Heart right ventricle (tissue), 16 donors: ENCODE measurements around the gene OR2AT4. TPM values are rescaled to one million over a fixed set of nuclear protein-coding genes. Genes with fewer than 3 reads are reported as not detected.
"Not testable (repeated sequence)": the region's sequence is repeated elsewhere in the genome, so short reads cannot be mapped to it uniquely, and the experiment has no call there.

Experiments used
- ATAC-seq, 8 donors: fragments of 200-7000 bp; cut with Tn5 transposase; one replicate each; pipeline ENCODE4 v1.9.1; 2020; ENCODE audit warnings: mild to moderate bottlenecking in 8 of 8, moderate library complexity in 8 of 8, moderate number of reproducible peaks in 1 of 8
- DNase-seq, 2 donors: peaks; one replicate each; pipeline ENCODE4 v3.0.0-alpha.2; 2020
- H3K27ac ChIP-seq, 10 donors: fragments of 200-600 bp; sonication (generic) in 2 of 10; one replicate each; pipeline versions ENCODE4 v1.5.0 to v1.8.0; 2020 to 2022; ENCODE audit warnings: mild to moderate bottlenecking in 3 of 10
- H3K27me3 ChIP-seq, 7 donors: fragments of 200-600 bp; one replicate each; pipeline ENCODE4 v1.8.0; 2021 to 2022; ENCODE audit warnings: mild to moderate bottlenecking in 2 of 7
- H3K36me3 ChIP-seq, 9 donors: fragments of 200-600 bp; sonication (generic) in 1 of 9; one replicate each; pipeline versions ENCODE4 v1.5.0 to v1.8.0; 2020 to 2022; ENCODE audit warnings: mild to moderate bottlenecking in 2 of 9
- H3K4me1 ChIP-seq, 9 donors: fragments of 200-600 bp; sonication (generic) in 1 of 9; one replicate each; pipeline versions ENCODE4 v1.5.0 to v1.8.0; 2020 to 2022; ENCODE audit warnings: mild to moderate bottlenecking in 4 of 9
- H3K4me3 ChIP-seq, 10 donors: fragments of 200-600 bp; sonication (generic) in 2 of 10; one replicate each; pipeline versions ENCODE4 v1.5.0 to v1.8.0; 2020 to 2022; ENCODE audit warnings: mild to moderate bottlenecking in 7 of 10, moderate library complexity in 2 of 10
- H3K9me3 ChIP-seq, 11 donors: fragments of 200-600 bp in 10 of 11; sonication (generic) in 2 of 11; one replicate each; pipeline versions ENCODE4 v1.5.0 to v1.8.0; 2013 to 2022; ENCODE audit warnings: mild to moderate bottlenecking in 2 of 11, control low read depth in 1 of 11, moderate library complexity in 1 of 11
- WGBS, 2 donors: extraction: QIAGEN DNeasy Blood & Tissue Kit; methylation state at CpG; one replicate each; pipeline ENCODE4 v1.1.7; 2013; ENCODE audit warnings: inconsistent platforms in 1 of 2; 5-methylcytosine and 5-hydroxymethylcytosine counted together
- intact Hi-C, 10 donors: fragments of 100-400 bp; cut with DNase I; formaldehyde crosslinking; loops; one replicate each; pipeline versions ENCODE4 v1.11.1 to v1.14.2; 2022
- polyA plus RNA-seq, 2 donors: library from polyadenylated mRNA; stranded (reverse); fragments of 200-250 nt; gene quantifications; one replicate each; pipeline ENCODE4 v1.2.3, GENCODE V29; 2013
- total RNA-seq, 10 donors: library from RNA; stranded (reverse); fragmentation: NEBNext Ultra II Directional in 3 of 10; extraction: Animal tissue kit (Norgen Biotek cat#: 25700) in 3 of 10; gene quantifications; one replicate each; pipeline versions ENCODE4 v1.2.1 to v1.2.4, GENCODE V29; 2021 to 2023
- TF ChIP-seq, protein P1 (sequence below), 9 donors: fragments of 200-600 bp; sonication (generic) in 2 of 9; IDR thresholded peaks; one replicate each; pipeline versions ENCODE4 v1.5.0 to v1.8.0; 2021 to 2022; ENCODE audit warnings: antibody characterized with exemption in 9 of 9, mild to moderate bottlenecking in 5 of 9, moderate library complexity in 1 of 9
- donor health status: Arrhythmogenic right ventricular cardiomyopathy.
- donor health status: ischemic (EF 13 %, LVEDD 7.1; RV severe dilation, severe dysfunction).
- donor health status: healthy with polysubstance abuse.
- donor health status: DM: no; HTN: yes; CAD: no.
- donor health status: DM: no; HTN: no; CAD: no.
- donor health status: ischemic (EF 25% LVEDD 6.9; RV normal size, moderate dysfunction).
- donor health status: ischemic (EF 25% LVEDD 5.7; RV mildly dilated, moderate dysfunction).
- donor health status: healthy.
- donor health status: DM: yes; HTN: yes; CAD: no.
- donor health status: Ischemic cardiomyopathy.
- donor health status: ischemic (EF 35%, LVEDD 5.7; RV mildly dilated, moderate dysfunction).
- donor health status: nonischemic (EF 11% LVEDD 7.7; RV severe dilation, severe dysfunction).
- donor health status: DM: yes; HTN: yes; CAD: no.
- donor health status: PGD.
- donor health status: ischemic (EF 29% LVEDD 5.4; RV normal size, mild dysfunction).
- donor health status: nonischemic (EF 23%, LVEDD 6.1; RV moderate dilation, normal function).

The OR2AT4 gene
- total and polyA plus RNA-seq, 12 donors, result not detected

DNA sequence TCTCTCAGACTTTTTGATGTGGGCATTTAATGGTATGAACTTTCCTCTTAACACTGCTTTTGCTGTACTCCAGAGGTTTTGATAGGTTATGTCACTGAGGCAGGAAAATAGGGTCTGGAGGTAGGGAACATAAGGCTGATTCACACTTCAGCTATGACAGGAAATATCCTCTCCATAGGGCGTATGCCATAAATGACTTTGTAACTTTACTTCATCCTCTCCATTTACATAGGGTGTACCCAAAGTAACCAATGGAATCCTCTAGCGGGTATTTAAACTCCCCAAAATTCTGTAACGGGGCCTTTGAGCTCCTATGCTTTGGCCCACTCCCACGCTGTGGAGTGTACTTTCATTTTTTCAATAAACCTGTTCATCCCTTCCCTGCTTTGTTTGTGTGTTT is 49.5 kb downstream of the OR2AT4 start:
- WGBS, 2 donors, result 92 to 93% methylated on average over 4 of the region's 4 CpGs
- Histone ChIP-seq H3K27ac (no peak overlapping the region), H3K27me3 (no peaks in the 10 kb centered on the region), H3K36me3 (no peaks in the 10 kb centered on the region), H3K9me3 (peaks cover 0 to 11% (median 2%) of the 10 kb centered on the region in 11 donors), H3K4me3 (no peak overlapping the region), H3K4me1 (no peaks in the 10 kb centered on the region)
- intact Hi-C loops, result no loop called here
- no peak for DNase-seq
- no peak for ATAC-seq
- TF ChIP-seq, protein P1, sequence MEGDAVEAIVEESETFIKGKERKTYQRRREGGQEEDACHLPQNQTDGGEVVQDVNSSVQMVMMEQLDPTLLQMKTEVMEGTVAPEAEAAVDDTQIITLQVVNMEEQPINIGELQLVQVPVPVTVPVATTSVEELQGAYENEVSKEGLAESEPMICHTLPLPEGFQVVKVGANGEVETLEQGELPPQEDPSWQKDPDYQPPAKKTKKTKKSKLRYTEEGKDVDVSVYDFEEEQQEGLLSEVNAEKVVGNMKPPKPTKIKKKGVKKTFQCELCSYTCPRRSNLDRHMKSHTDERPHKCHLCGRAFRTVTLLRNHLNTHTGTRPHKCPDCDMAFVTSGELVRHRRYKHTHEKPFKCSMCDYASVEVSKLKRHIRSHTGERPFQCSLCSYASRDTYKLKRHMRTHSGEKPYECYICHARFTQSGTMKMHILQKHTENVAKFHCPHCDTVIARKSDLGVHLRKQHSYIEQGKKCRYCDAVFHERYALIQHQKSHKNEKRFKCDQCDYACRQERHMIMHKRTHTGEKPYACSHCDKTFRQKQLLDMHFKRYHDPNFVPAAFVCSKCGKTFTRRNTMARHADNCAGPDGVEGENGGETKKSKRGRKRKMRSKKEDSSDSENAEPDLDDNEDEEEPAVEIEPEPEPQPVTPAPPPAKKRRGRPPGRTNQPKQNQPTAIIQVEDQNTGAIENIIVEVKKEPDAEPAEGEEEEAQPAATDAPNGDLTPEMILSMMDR (IDR thresholded peaks at IDR 0.05), result no peak

DNA sequence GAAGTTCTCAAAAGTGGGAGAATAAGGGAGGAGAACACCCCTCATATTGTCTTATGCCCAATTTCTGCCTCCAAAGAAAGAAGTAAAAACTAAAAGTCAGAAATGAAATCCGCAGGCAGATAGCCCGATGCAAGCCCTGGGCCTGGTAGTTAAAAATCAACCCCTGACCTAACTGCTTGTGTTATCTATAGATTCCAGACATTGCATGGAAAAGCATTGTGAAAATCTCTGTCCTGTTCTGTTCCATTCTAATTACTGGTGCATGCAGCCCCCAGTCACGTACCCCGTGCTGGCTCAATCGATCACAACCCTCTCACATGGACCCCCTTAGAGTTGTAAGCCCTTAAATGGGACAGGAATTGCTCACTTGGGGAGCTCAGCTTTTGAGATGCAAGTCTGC is 50.0 kb downstream of the OR2AT4 start:
- ATAC-seq, intact Hi-C loops: not testable (repeated sequence)
- WGBS, 2 donors, result 84 to 86% methylated on average over 5 of the region's 5 CpGs

GRCh38 chr11:75044381-75045170 is 52.1 kb downstream of the OR2AT4 start:
- ATAC-seq, H3K36me3 ChIP-seq, H3K27me3 ChIP-seq, intact Hi-C loops, DNase-seq, H3K27ac ChIP-seq, H3K4me3 ChIP-seq, H3K4me1 ChIP-seq, H3K9me3 ChIP-seq: not testable (repeated sequence)
- WGBS, 2 donors, result 86 to 87% methylated on average over 15 of the region's 15 CpGs

More for the DNA sequence above, 50.0 kb downstream of the OR2AT4 start:
- H3K4me1 ChIP-seq, H3K9me3 ChIP-seq, H3K36me3 ChIP-seq, H3K27ac ChIP-seq, DNase-seq, H3K27me3 ChIP-seq, H3K4me3 ChIP-seq: not testable (repeated sequence)

DNA sequence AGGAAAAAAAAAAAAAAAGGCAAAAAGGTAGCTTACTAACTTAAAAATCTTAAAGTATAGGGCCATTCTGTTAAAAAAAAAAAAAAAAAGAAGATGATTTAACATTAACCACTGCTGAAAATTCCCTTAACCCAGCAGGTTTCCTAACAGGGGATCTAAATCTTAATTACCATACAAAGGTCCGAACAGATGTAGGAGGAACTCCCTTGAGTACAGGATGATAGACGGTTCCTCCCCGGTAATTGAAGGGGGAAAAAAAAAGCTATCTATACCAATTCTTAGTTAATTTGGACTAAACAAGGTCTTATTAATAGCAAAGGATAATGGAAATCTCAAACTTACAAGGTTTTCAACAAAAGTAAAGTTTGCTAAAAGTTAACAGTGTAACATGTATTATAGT is 54.9 kb downstream of the OR2AT4 start:
- not testable (repeated sequence) for ATAC-seq, H3K4me3 ChIP-seq
- 30 to 43% methylated on average over 3 of the region's 3 CpGs for WGBS, 2 donors

DNA sequence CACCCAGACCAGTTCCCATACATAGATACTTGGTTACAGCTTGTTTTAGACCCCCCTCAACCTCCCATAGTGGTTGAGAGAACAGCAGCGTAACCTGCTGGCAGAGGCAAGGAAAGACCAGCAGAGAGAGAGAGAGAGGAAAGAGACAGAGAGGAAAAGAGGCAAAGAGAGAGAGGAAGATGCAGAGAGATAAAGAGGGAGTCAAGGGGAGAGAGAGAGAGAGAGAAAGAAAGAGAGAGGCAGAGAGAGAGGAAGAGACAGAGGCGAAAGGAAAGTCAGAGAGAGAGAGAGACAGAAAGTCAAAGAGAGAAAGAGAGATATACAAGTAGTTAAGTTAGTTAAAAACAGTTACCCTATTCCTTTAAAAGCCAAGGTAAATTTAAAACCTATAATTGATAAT is 55.4 kb downstream of the OR2AT4 start:
- Histone ChIP-seq H3K27ac (no peak overlapping the region), H3K4me1 (no peaks in the 10 kb centered on the region), H3K4me3 (no peak overlapping the region), H3K27me3 (peaks cover 0 to 5% (median 0%) of the 10 kb centered on the region in 7 donors), H3K9me3 (no peaks in the 10 kb centered on the region), H3K36me3 (no peaks in the 10 kb centered on the region)
- ATAC-seq (no peak), DNase-seq (no peak)
- 61 to 97% methylated on average over 2 of the region's 2 CpGs for WGBS, 2 donors
- intact Hi-C loops, result no loop called here
- TF ChIP-seq, protein P1 (IDR thresholded peaks at IDR 0.05), result no peak

More for the DNA sequence above, 54.9 kb downstream of the OR2AT4 start:
- H3K4me1 ChIP-seq, DNase-seq, H3K27ac ChIP-seq, H3K9me3 ChIP-seq, intact Hi-C loops, H3K27me3 ChIP-seq, H3K36me3 ChIP-seq: not testable (repeated sequence)

GRCh38 chr11:75040167-75040770 is 56.4 kb downstream of the OR2AT4 start:
- Histone ChIP-seq H3K4me3 (no peak overlapping the region), H3K9me3 (no peaks in the 10 kb centered on the region), H3K27me3 (peaks cover 0 to 5% (median 0%) of the 10 kb centered on the region in 7 donors), H3K36me3 (no peaks in the 10 kb centered on the region), H3K27ac (no peak overlapping the region), H3K4me1 (no peaks in the 10 kb centered on the region)
- TF ChIP-seq, protein P1 (IDR thresholded peaks at IDR 0.05), result no peak
- WGBS, 2 donors, result 84 to 91% methylated on average over 11 of the region's 11 CpGs
- ATAC-seq, result no peak
- no peak for DNase-seq
- intact Hi-C loops, result no loop called here
